HTERT RPE-1 (cell line): ENCODE results near the gene PTGIS.

Experiments
- in situ Hi-C: fragments of 300-500 bp; cut with MboI; formaldehyde crosslinking; loops from 4 replicates; pipeline ENCODE4 v1.14.3; 2020; ENCODE audit warnings: low sequenced_read_pairs

The PTGIS gene

GRCh38 chr20:49477200-49477599 is 90.7 kb downstream of the PTGIS start:
- in situ Hi-C loops, result no loop called here

GRCh38 chr20:49476016-49476355 is 92.0 kb downstream of the PTGIS start:
- in situ Hi-C loops, result no loop called here

DNA sequence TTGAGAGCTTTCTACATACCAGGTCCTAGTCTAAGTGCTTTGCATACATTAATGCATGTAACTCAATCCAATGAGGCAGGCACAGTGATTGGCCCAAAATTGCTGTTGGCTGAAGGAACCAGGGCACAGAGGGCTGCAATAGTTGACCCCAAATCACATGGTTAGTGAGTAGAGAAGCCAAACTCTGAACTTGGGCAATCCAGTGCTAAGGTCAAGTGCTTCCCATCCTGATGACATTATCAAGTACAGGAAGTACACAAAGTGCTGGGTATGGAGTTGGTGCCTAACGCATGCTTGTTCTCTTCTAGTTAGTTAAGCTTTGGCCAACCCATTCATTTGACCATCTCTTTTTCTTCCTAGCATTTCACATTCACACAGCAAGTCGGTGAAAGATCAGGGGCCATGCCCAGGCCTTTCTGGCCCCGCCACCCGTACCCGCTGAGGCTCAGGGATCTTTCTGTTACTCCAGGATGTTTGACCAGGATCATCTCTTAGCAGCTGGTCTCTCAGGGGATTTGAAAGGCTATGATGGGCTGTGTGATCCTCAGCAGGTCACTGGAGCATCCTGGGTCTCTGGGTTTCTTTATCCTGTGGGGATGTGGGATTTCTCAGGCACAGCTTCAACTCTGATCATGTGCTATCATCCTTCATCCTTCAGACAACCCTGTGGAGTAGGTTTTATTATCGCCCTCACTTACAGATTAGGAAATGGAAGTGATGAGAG is 92.5 kb downstream of the PTGIS start:
- in situ Hi-C loops, result no loop called here

DNA sequence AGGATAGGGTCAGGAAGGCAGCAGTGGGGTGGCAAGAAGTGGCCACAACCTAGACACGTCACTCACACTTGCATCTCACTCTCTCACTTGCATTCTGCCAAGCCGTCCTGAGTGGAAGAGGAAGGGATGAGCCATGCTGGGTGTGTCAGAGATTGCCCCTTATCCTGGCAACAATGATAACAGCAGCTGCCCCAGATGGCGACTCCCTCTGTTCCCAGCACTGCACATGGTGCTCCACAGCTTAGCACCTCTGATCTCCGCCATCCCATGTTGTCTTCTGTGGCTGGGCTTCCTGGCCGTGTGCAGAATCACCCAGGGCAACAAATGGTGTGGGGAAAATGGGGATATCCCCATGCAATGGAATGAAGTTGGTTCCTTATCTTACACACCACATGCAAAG is 96.5 kb downstream of the PTGIS start:
- in situ Hi-C loops, result no loop called here

DNA sequence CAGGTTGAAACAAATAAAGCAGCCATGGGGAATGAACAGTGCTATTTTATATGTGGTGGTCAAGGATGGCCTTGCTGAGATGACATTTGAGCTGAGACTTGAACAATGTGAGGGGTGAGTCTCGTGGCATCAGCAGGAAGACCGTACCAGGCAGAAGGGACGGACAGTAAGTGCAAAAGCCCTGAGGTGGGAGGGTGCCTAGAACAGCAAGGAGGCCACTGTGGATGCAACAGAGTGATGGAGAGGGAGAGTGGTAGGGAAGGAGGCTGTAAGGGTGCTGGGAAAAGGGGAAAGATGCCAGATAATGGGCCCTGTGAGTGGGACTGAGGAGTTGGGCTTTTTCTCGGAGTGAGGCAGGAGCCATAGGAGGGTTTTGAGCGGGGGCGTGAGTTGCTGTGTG is 97.0 kb downstream of the PTGIS start:
- in situ Hi-C loops, result no loop called here

DNA sequence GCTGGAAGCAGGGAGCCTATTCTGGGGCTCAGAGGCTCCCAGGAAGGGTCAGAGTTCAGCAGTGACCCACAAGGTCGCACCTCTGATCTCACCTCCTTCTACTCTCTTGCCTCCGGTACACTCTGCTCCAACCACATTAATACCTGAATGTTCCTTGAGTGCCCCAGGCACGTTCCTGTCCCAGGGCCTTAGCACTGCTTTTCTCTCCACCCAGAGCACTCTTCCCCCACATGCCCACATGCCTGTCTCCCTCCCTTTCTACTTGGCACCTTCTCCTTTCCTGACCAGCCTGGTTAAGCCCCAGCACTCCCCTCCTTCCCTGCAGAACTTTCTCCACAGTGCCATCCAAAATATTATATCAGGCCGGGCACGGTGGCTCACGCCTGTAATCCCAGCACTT is 98.9 kb downstream of the PTGIS start:
- in situ Hi-C loops, result no loop called here

DNA sequence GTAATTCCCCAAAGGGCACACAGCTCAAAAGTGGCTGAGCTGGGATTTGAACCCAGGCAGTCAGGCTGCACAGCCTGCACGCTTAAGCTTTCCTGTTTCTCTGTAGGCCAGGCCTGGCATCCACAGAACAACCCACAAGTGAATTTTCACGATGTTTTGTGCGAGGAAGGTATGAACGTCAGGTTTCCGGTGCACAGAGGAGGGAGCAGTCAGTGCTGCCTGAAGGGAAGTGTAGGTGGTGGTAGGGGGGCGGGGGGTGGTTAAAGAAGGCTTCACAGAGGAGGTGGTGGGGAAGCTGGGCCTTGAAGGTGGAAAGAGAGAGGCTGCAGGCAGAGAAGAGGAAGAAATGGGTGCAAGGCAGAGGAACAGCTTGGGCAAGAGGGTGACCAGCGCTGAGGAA is 99.5 kb downstream of the PTGIS start:
- in situ Hi-C loops, result no loop called here

DNA sequence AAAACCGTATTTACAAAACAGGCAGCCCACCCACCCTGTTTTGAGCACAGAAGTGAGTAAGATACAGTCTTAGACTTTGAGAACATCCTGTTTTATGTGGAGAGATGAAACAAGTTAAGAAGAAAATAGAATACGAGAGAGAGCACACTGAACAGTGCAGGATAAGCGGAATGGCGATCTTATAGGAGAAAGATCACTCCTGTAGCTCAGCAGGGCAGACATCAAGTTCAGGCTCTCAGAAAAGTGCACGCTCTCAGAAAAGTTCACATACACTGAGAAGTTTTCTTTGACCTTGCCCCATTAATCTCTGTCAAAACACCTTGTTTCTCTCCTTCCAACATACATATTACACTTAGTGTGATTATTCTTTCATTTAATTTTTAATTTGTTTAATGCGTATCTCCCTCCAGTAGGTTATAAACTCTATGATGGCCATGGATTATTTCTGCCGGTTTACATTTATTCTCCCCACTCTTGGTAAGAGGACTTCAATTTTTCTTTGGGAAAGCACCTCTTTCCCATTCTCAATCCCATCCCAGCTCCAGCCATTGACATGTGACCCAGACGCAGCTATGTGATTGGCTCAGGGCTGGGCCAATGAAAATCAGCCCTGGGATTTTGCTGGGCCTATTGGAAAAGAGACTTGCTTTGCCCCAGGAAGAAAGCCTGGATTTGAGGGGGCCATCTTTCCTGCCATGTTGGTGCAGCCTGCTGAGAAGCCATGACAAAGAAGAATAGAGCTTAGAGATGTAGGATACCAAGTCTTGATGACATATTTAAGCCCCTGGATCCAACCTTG is 101.6 kb downstream of the PTGIS start:
- in situ Hi-C loops, result no loop called here

DNA sequence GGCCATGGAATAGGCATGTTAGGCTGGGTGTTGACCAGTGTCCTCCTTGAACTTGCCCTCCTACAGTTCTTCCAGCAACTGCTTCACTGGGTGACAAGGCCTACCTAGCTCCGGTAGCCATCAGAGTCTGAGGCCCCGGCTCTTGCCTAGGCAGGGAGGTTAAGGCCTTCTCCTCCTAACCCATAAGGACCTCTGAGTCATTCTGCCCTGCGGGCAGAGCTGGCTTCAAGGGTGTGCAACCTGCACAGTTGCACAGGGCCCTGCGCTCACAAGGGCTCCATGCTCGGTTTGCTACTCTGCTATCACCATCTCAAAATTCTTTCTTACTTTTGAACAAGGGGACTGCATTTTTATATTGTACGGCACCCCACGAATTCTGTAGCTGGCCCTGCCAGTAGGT is 103.4 kb downstream of the PTGIS start:
- in situ Hi-C loops, result no loop called here

DNA sequence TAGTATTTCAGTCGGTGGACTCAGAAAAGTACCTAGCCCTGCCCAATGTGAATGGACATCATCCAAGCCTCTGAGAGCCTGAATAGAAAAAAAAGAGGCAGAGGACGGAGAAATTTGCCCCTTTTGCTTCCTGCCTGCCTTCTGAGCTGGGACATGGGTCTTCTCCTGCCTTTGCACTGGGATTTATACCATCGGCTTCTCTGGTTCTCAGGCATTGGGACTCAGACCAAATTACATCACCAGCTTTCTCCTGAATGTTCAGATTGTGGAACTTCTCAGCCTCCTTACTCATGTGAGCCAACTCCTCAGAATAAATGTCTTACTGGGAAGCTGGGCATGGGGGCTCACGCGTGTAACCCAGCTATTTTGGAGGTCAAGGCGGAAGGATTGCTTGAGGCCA is 105.3 kb downstream of the PTGIS start:
- in situ Hi-C loops, result no loop called here

DNA sequence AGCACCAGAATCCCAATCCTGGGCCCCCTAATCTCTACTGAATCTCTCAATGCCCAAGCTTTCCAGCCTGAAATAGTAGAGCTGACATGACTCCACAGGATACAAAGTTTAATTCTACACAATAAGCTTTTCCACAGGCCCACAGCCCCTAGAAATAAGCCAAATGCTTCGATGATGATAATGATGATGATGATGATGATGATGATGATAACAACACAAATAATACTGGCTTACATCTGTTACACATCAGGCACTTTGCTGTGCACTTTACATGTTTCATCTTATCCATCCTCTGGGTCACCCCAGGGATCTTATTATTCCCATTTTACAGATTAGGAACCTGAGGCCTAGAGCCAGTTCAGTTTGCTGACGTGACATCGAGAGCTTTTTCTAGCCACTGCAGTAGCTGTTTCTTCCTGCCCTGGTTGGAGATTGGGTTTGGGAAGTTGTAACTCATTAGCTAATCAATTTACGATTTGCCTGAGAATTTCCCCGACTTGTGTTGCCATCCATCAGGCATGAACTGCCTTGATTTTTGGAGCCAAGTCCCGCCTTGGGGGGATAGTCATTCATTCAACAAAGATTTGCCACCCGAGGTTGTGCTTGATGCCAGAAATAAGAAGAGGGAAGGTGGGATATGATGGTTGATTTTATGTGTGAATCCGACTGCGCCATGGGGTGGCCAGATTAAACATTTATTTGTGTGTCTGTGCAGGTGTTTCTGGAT is 105.9 kb downstream of the PTGIS start:
- in situ Hi-C loops, result no loop called here

GRCh38 chr20:49460916-49461315 is 107.0 kb downstream of the PTGIS start:
- in situ Hi-C loops, result no loop called here

DNA sequence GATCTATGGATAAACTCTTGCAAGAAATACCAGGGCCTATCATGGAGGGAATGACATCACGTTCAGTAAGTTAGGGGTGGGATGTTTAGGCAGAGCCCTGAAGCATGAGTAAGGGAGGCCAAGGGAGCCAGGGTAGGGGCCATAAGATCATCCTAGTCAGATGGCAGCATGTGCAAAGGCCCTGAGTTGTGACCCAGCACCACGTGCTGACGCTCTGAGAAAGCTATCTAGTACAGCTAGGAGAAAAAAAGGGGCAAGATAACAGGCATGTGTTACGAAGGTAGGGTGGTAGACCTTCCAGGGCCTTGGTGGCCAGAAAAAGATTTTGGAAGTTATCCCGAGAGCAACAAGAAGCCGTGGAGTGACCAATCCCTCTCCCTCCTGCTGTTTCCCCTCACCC is 107.8 kb downstream of the PTGIS start:
- in situ Hi-C loops, result no loop called here

DNA sequence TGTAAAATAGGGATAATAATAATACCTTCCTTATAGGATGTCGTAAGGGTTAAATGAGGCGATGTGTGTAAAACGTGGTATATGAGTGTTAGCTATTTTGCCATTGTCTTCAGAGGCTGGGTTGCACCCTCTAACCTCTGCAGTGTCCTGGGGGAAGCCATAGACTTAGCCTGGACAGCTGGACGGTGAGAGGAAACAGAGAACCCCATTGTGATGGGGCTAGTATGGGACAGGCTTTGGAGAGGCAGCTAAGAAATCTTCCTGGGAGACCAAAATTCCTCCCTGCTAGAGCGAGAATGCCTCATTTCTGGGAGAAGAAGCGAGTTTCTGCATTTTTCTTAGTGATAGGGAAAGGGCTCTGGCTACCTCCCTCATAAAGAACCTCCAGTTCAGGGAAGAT is 108.3 kb downstream of the PTGIS start:
- in situ Hi-C loops, result no loop called here

DNA sequence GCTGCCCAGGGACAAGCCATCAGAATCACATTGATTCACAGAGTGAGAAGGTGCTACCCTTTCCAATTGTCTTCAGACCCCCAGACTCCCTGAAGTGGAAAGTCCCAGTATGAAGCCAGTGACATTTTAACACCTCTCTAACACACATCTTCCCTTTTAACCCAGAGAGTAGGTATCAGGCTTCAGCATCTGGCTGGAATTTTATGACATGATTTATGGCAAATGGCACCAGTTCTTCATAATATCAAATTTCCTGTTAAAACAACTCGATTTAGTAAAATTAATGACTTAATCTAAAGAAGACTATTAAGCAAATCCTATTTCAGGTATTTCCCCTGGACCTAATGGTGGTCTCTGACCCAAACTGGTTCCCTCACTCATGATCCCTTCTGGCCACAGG is 110.5 kb downstream of the PTGIS start:
- in situ Hi-C loops, result no loop called here

- in situ Hi-C loops, result no loop called here
Measured at GRCh38 chr20:49456646-49457045, 111.3 kb downstream of the PTGIS start.

DNA sequence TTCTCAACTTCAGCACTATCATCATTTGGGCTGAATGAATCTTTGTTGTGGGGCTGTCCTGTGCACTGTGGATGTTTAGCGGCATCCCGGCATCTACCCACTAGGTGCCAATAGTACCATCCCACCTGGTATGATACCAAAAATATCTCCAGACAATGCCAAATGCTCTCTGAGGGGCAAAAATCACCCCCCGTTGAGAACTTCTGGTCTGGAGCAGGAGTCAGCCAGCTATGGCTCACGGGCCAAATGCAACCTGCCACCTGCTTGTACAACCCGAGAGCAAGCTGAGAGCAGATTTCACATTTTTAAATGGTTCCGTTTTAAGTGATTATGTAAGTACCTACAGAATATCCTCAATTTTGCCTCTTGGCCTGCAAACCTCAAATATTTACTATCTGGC is 112.2 kb downstream of the PTGIS start:
- in situ Hi-C loops, result no loop called here
